ENCODE data around the gene GABRA4. TPM values are rescaled to one million over a fixed set of nuclear protein-coding genes. Genes with fewer than 3 reads are reported as not detected.

Gene GABRA4
- total RNA-seq, 4 donors from 2014 or later = 0.35 TPM; not detected in 3

DNA sequence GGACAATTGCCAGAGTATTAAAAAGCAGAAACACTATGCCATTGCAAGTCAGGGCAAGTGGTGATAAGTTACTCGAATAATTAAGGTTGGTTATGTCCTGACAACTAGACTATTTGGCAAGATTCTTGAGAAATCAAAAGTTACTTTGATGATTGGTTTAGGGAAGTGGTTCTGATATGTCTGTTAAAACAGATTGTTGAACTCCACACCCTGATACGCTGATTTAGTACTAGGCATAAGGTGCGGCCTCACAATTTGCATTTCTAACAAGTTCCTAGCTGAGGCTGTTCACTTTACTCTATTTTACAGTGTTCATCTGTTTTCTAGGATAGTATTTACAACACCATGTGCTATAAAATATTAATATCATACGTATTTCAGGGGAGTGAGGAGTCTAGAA lies 12.5 kb downstream of the GABRA4 start:
- DNase-seq = no peak
- Histone ChIP-seq H3K27me3 (no peaks in the 10 kb centered on the region), H3K4me3 (no peak overlapping the region), H3K9me3 (no peaks in the 10 kb centered on the region), H3K27ac (no peak overlapping the region), H3K36me3 (no peaks in the 10 kb centered on the region), H3K4me1 (no peaks in the 10 kb centered on the region)
- TF ChIP-seq, protein P1, sequence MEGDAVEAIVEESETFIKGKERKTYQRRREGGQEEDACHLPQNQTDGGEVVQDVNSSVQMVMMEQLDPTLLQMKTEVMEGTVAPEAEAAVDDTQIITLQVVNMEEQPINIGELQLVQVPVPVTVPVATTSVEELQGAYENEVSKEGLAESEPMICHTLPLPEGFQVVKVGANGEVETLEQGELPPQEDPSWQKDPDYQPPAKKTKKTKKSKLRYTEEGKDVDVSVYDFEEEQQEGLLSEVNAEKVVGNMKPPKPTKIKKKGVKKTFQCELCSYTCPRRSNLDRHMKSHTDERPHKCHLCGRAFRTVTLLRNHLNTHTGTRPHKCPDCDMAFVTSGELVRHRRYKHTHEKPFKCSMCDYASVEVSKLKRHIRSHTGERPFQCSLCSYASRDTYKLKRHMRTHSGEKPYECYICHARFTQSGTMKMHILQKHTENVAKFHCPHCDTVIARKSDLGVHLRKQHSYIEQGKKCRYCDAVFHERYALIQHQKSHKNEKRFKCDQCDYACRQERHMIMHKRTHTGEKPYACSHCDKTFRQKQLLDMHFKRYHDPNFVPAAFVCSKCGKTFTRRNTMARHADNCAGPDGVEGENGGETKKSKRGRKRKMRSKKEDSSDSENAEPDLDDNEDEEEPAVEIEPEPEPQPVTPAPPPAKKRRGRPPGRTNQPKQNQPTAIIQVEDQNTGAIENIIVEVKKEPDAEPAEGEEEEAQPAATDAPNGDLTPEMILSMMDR (IDR thresholded peaks at IDR 0.05) = no peak
- TF ChIP-seq POLR2A (IDR thresholded peaks at IDR 0.05) = no peak
- intact Hi-C loops (cut with DNase I; ENCODE audit: low total_unique reads) = no loop called here

DNA sequence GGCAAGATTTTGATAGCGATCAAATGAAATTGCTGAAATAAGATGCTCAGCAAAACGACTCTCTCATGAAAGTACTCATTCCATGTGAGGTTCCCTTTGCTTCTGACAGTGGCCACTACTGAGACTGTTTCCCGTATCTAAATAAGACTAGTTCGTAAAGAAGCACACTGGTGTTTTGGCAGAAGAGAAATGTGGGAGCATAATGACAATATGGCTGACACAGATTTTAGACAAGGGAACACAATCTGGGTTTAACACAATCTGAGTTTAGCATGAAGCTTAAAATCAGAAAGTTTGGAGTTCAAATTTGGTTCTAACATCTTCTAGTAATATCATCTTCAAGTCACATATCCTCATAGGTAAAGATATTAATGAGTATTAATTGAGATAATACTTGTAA lies 13.7 kb downstream of the GABRA4 start:
- TF ChIP-seq, protein P1 (IDR thresholded peaks at IDR 0.05) = no peak
- TF ChIP-seq POLR2A (IDR thresholded peaks at IDR 0.05) = no peak
- intact Hi-C loops (cut with DNase I; ENCODE audit: low total_unique reads) = no loop called here
- no peak for DNase-seq
- no peak overlapping the region for H3K27ac ChIP-seq
- H3K9me3 ChIP-seq = no peaks in the 10 kb centered on the region
- no peak overlapping the region for H3K4me3 ChIP-seq
- no peaks in the 10 kb centered on the region for H3K4me1 ChIP-seq
- H3K27me3 ChIP-seq = no peaks in the 10 kb centered on the region
- no peaks in the 10 kb centered on the region for H3K36me3 ChIP-seq

DNA sequence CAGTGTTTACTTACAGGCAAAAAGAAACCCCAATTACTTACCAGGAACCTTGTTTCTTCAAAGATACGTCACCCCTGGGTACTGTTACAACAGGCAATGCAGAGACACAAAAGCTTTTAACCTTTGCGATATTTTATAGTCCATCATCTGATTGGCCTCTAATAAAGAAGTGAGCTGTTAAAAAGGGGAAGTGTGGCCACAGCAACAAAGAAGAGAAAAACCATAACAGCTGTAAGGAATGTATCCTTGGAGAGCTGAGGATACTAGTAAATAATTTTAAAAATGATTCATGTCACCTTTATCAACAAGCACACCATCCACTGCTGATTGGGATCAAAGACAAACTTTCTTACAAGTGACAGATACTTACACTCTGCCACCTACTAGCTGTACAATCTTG lies 14.1 kb downstream of the GABRA4 start:
- H3K4me1 ChIP-seq = no peaks in the 10 kb centered on the region
- H3K27me3 ChIP-seq = no peaks in the 10 kb centered on the region
- TF ChIP-seq, protein P1 (IDR thresholded peaks at IDR 0.05) = no peak
- TF ChIP-seq POLR2A (IDR thresholded peaks at IDR 0.05) = no peak
- no peak for DNase-seq
- H3K36me3 ChIP-seq = no peaks in the 10 kb centered on the region
- no peak overlapping the region for H3K4me3 ChIP-seq
- H3K27ac ChIP-seq = no peak overlapping the region
- H3K9me3 ChIP-seq = no peaks in the 10 kb centered on the region
- intact Hi-C loops (cut with DNase I; ENCODE audit: low total_unique reads) = no loop called here

DNA sequence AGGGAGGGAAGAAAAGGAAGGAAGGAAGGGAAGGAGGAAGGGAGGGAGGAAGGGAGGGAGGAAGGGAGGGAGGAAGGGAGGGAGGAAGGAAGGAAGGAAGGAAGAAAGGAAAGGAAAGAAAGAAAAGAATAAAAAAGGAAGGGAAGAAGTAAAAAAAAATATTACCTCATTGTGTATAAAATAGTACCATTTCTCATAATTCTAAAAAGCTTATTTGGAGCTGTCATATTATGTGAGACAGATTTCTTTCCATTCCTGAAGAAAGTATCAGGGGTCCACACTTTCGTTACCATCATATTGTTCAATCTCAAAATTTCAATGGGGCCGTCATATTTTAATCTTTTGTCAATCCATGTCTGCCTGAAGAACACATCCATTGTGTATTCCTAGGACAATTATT lies 16.1 kb downstream of the GABRA4 start:
- Histone ChIP-seq H3K9me3 (no peaks in the 10 kb centered on the region), H3K36me3 (no peaks in the 10 kb centered on the region), H3K4me3 (no peak overlapping the region), H3K4me1 (no peaks in the 10 kb centered on the region), H3K27ac (no peak overlapping the region), H3K27me3 (no peaks in the 10 kb centered on the region)
- TF ChIP-seq POLR2A (IDR thresholded peaks at IDR 0.05) = no peak
- TF ChIP-seq, protein P1 (IDR thresholded peaks at IDR 0.05) = no peak
- DNase-seq = no peak
- intact Hi-C loops (cut with DNase I; ENCODE audit: low total_unique reads) = no loop called here

DNA sequence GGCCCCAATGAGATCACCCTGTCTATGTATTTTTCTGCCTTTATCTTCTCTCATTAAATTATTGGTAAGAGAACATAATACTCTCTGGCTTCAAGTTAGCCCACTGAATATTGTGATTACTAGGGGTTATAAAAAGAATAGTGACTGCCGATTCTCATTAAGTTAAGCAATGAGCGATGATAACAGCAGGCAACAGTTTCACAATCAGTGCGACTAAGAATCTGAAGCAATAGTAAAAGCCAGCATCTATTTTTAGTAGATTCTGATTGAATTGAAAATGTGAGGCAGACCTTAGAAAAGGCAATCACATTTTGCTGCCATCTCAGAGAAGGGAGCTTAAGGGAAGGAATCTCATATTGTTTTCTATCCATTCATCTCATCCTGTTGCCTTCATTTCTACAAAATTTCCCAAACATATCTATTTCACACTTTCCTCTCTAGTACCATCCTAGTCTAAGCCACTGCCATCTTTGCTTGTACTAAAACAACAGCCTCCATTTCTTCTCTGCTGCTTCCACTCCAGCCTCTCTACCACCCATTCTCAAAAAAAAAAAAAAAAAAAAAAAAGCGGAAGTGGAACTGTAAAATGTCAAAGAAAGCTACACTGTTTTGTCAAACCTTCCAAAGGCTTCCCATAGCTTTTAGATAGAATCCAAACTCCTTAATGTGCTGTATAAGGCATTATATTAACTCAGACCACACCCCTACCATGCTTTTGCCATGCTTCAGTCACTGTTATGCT lies 17.4 kb downstream of the GABRA4 start:
- Histone ChIP-seq H3K4me1 (no peaks in the 10 kb centered on the region), H3K4me3 (no peak overlapping the region), H3K9me3 (no peaks in the 10 kb centered on the region), H3K36me3 (no peaks in the 10 kb centered on the region), H3K27ac (no peak overlapping the region), H3K27me3 (no peaks in the 10 kb centered on the region)
- intact Hi-C loops (cut with DNase I; ENCODE audit: low total_unique reads) = no loop called here
- no peak for TF ChIP-seq POLR2A (IDR thresholded peaks at IDR 0.05)
- TF ChIP-seq, protein P1 (IDR thresholded peaks at IDR 0.05) = no peak
- DNase-seq = no peak

Measured in uterus (tissue), 4 donors.